Liver (tissue), 3 donors: ENCODE measurements around the gene LIMCH1.

ENCODE experiments used
- FOXA2 ChIP-seq: IDR thresholded peaks from 2 replicates; pipeline ENCODE4 v1.6.1; 2016; ENCODE audit warnings: antibody characterized with exemption
- RAD21 ChIP-seq, 2 donors: IDR thresholded peaks; 2 replicates each; pipeline ENCODE4 v1.6.1; 2016; ENCODE audit warnings: antibody characterized with exemption in 2 of 2, mild to moderate bottlenecking in 2 of 2
- RXRA ChIP-seq, 2 donors: IDR thresholded peaks; 2 replicates each; pipeline ENCODE4 v1.6.1; 2017 to 2018; ENCODE audit warnings: antibody characterized with exemption in 2 of 2, mild to moderate bottlenecking in 1 of 2
- TF ChIP-seq, protein P1 (sequence below): IDR thresholded peaks from 2 replicates; pipeline ENCODE4 v1.6.1; 2016; ENCODE audit warnings: antibody characterized with exemption, mild to moderate bottlenecking
- TF ChIP-seq, protein P2 (sequence below): fragments of 150-350 bp; IDR thresholded peaks from 2 replicates; pipeline ENCODE4 v1.5.1; 2017; ENCODE audit warnings: improper control_type of control experiment, low read depth, low read length; ENCODE audit not compliant: missing input control
- TF ChIP-seq, protein P3 (sequence below): IDR thresholded peaks from 2 replicates; pipeline ENCODE4 v1.6.1; 2016; ENCODE audit warnings: antibody characterized with exemption
- TF ChIP-seq, protein P4 (sequence below): IDR thresholded peaks from 2 replicates; pipeline ENCODE4 v1.6.1; 2016; ENCODE audit warnings: antibody characterized with exemption
- donor health status: healthy.
- donor health status: healthy.

DNA sequence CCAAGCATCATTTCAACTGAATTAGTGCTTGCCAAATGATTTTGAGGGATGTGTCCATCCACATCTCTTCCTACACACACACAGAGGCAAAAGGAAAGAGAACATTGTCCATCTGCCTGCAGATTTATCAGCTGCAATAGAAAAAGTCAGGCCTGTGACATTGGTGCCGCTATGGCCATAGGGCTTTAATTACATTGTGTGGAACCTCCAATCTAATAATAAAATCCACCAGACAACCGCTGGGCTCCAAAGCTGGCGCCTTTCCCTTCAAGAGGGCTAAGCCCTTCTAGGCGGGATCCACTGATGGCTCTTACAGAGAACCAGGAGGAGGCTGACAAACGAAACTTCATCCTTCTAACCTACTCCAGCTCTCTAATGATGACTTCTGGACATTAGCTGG, 150.0 kb downstream of the LIMCH1 start:
- TF ChIP-seq RXRA (IDR thresholded peaks at IDR 0.05) (no peak), RAD21 (IDR thresholded peaks at IDR 0.05) (no peak), FOXA2 (no peak)
- TF ChIP-seq, protein P1, sequence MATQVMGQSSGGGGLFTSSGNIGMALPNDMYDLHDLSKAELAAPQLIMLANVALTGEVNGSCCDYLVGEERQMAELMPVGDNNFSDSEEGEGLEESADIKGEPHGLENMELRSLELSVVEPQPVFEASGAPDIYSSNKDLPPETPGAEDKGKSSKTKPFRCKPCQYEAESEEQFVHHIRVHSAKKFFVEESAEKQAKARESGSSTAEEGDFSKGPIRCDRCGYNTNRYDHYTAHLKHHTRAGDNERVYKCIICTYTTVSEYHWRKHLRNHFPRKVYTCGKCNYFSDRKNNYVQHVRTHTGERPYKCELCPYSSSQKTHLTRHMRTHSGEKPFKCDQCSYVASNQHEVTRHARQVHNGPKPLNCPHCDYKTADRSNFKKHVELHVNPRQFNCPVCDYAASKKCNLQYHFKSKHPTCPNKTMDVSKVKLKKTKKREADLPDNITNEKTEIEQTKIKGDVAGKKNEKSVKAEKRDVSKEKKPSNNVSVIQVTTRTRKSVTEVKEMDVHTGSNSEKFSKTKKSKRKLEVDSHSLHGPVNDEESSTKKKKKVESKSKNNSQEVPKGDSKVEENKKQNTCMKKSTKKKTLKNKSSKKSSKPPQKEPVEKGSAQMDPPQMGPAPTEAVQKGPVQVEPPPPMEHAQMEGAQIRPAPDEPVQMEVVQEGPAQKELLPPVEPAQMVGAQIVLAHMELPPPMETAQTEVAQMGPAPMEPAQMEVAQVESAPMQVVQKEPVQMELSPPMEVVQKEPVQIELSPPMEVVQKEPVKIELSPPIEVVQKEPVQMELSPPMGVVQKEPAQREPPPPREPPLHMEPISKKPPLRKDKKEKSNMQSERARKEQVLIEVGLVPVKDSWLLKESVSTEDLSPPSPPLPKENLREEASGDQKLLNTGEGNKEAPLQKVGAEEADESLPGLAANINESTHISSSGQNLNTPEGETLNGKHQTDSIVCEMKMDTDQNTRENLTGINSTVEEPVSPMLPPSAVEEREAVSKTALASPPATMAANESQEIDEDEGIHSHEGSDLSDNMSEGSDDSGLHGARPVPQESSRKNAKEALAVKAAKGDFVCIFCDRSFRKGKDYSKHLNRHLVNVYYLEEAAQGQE = no peak
- TF ChIP-seq, protein P2, sequence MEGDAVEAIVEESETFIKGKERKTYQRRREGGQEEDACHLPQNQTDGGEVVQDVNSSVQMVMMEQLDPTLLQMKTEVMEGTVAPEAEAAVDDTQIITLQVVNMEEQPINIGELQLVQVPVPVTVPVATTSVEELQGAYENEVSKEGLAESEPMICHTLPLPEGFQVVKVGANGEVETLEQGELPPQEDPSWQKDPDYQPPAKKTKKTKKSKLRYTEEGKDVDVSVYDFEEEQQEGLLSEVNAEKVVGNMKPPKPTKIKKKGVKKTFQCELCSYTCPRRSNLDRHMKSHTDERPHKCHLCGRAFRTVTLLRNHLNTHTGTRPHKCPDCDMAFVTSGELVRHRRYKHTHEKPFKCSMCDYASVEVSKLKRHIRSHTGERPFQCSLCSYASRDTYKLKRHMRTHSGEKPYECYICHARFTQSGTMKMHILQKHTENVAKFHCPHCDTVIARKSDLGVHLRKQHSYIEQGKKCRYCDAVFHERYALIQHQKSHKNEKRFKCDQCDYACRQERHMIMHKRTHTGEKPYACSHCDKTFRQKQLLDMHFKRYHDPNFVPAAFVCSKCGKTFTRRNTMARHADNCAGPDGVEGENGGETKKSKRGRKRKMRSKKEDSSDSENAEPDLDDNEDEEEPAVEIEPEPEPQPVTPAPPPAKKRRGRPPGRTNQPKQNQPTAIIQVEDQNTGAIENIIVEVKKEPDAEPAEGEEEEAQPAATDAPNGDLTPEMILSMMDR = no peak
- TF ChIP-seq, protein P3, sequence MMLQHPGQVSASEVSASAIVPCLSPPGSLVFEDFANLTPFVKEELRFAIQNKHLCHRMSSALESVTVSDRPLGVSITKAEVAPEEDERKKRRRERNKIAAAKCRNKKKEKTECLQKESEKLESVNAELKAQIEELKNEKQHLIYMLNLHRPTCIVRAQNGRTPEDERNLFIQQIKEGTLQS = no peak
- TF ChIP-seq, protein P4, sequence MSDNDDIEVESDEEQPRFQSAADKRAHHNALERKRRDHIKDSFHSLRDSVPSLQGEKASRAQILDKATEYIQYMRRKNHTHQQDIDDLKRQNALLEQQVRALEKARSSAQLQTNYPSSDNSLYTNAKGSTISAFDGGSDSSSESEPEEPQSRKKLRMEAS = no peak
